Choroid plexus epithelial cell (primary cell): ENCODE results near the gene FAM210B.
A peak's percentile ranks its signal among the peaks of the same experiment; 100 is the strongest.

Source experiments
- DNase-seq: peaks from one replicate; pipeline ENCODE4 v3.0.0-alpha.2; 2010; ENCODE audit warnings: low read depth
- H3K4me3 ChIP-seq: 2 replicates; pipeline ENCODE4 v1.5.1; 2011; ENCODE audit warnings: low read depth, mild to moderate bottlenecking, control low read depth, low read length, moderate library complexity
- TF ChIP-seq, protein P1 (sequence below): conservative IDR thresholded peaks from 2 replicates; pipeline ENCODE4 v1.5.1; 2011; ENCODE audit warnings: low read depth, mild to moderate bottlenecking, control low read depth, inconsistent platforms, low read length, moderate library complexity

Gene FAM210B

DNA sequence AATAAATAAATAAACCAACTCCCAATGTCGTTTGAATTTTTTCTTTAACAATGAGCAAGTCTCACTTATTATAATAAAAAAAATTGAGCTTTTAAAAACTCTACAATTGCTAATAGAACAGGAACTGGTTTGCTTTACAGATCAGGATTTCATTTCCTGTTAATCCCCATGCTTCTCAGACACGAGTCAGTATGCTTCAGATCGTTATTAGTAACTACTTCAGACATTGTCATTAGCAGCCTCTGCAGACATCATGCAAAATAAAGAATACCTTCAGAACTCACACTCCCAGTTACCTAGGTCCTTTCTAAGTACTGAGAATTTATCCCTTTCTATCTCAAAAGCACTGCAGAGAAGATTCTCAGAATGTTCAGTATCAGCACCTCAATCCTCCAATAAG is 10.0 kb upstream of the FAM210B start:
- TF ChIP-seq, protein P1, sequence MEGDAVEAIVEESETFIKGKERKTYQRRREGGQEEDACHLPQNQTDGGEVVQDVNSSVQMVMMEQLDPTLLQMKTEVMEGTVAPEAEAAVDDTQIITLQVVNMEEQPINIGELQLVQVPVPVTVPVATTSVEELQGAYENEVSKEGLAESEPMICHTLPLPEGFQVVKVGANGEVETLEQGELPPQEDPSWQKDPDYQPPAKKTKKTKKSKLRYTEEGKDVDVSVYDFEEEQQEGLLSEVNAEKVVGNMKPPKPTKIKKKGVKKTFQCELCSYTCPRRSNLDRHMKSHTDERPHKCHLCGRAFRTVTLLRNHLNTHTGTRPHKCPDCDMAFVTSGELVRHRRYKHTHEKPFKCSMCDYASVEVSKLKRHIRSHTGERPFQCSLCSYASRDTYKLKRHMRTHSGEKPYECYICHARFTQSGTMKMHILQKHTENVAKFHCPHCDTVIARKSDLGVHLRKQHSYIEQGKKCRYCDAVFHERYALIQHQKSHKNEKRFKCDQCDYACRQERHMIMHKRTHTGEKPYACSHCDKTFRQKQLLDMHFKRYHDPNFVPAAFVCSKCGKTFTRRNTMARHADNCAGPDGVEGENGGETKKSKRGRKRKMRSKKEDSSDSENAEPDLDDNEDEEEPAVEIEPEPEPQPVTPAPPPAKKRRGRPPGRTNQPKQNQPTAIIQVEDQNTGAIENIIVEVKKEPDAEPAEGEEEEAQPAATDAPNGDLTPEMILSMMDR, result no peak
- no peak overlapping the region for H3K4me3 ChIP-seq
- DNase-seq, result no peak

DNA sequence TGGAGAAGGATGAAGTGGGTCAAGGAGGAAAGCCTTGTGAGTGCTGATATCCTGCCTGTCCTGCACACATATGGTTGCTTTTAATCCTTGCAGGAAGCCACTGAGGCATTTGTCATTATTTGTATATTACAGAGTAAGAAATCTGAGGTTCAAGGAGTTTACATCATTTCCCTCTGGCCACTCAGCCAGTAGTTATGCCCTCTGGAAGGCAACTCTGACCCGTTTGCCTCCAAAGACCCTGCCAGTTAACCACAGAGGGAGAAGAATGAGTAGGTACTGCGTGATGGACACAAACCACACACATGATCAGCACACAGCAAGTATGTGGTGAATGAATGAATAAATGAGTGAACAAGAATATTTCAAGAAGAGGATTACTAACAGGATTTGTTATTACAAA is 7.9 kb upstream of the FAM210B start:
- H3K4me3 ChIP-seq, result no peak overlapping the region
- DNase-seq, result no peak
- TF ChIP-seq, protein P1, result no peak

DNA sequence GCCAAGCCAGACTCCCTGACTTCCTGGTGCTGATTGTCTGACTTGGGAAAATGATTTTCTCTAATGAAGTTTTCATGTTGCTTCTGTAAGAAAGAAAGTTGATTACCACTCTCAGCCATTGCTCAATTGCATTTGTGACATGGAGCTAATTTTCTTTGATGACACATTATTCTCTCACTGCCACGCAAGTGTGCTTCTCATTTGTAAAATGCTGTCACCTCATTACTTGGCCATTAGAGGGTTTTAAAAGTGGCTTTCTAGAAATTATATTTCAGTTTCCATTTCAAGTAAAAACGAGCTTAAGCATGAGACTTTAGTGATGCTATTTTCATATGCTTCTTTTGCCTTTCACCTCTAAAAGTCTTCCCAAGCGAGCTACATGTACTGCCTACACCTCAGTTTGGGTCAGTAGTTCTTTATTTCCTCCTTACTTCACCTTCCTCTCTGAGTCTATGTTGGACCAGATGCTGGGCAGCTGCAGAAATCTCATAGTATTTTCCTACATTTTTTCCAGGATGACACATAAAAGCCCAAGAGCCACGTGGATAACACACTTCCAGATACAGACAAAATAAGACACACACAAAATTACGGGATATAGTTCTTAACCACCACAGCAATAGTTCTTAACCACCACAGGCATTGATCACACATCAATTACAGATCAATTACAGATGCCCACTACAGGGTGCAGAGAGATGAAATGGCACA is 6.3 kb upstream of the FAM210B start:
- TF ChIP-seq, protein P1, result no peak
- no peak for DNase-seq

DNA sequence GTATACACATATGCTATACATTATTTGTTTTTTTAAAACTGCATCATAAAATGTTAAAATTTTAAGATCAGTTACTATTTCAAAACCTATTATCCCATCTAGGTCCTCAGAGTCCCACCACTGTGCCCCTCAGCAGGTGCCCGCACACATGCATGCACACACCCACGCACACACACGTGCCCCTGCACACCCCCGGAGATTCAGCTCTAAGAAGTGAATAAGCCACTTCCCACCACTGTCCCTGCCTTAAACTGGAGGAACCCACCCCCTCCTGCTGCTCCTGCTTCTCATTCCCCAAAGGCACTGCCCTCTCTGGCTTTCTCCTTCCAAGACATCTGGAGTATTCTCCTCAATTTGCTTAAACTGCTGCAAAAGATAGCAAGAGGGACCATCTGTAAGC is 5.4 kb upstream of the FAM210B start:
- no peak overlapping the region for H3K4me3 ChIP-seq
- no peak for DNase-seq
- TF ChIP-seq, protein P1, result no peak

More for the DNA sequence above, 6.3 kb upstream of the FAM210B start:
- no peak overlapping the region for H3K4me3 ChIP-seq

DNA sequence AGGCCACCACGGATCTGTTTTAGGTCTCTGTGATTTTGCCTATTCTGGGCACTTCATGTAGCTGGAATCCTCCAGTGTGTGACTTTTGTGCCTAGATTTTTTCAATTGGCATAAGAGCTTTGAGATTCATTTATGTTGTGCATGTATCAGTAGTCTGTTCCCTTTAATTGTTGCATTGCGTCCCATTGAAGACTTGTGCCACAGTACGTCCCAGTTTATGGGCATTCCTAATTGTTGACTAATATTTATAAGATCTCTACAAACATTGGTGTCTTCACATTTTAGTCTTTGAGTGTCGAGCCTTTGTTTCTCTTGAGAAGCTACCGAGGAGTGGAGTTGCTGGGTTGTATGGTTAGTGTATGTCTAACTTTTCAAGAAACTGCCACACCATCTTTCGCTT is 704 bp upstream of the FAM210B start:
- DNase-seq, result no peak
- no peak overlapping the region for H3K4me3 ChIP-seq
- TF ChIP-seq, protein P1, result no peak

DNA sequence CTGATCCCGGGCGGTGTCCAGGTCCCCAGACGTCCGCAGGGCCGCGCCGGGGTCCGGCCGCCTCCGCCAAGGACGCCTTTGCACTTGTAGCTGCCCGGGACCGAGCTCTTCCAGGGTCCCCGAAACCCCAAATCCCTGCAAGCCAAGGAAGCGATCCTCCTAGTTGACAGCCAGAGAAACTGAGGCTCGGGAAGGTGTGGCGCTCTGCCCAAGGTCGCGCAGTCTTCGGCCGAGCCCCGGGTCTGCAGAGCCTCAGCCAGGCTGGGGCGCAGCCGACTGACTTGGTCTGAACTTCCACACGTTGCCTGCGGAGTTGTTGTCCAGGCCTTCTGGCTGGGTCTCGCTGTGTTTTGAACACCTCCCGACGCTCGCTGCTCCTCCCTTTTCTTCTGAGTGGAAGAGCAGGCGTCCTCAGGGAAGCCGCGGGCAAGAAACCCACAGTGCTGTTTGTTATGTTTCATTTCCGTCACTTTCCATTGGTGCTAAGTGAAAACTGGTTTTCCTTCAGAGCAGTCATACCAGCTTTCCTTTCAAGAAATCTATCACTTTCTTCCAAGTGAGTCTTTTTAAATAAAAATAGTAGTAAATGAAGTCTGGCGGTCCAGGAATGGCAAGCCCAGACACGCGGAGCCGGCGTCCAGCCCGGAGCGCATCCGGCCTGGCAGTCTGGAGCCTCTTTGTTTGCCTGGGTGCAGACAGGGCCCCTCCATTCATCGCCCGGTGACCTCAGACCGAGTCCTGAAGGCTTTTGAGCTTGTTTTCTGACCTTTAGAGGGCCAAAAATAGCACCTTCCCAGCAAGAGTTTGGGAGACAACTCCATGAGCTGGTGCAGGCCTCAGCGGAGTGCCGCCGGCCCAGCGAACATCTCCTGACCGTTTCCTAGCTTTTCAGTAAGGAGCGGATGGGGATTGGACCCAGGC is 698 bp downstream of the FAM210B start:
- TF ChIP-seq, protein P1, result no peak
- peak; percentile 86 for DNase-seq
- H3K4me3 ChIP-seq, result peak overlapping the region; percentile 80
